ENCODE data around the gene DYNC2I2. TPM values are rescaled to one million over a fixed set of nuclear protein-coding genes. Genes with fewer than 3 reads are reported as not detected.

Gene DYNC2I2
- total RNA-seq, 1 experiment from 2014 or later = 81.0 TPM

- no peak for DNase-seq (ENCODE audit: low read depth)
Observed at GRCh38 chr9:128636024-128636390, 20.6 kb downstream of the DYNC2I2 start.

GRCh38 chr9:128635266-128636023 is 21.2 kb downstream of the DYNC2I2 start:
- DNase-seq (ENCODE audit: low read depth) = peak; percentile 94

GRCh38 chr9:128634651-128635262 is 21.9 kb downstream of the DYNC2I2 start:
- DNase-seq (ENCODE audit: low read depth) = no peak

GRCh38 chr9:128634111-128634510 is 22.5 kb downstream of the DYNC2I2 start:
- no peak for DNase-seq (ENCODE audit: low read depth)

GRCh38 chr9:128633601-128634000 is 23.0 kb downstream of the DYNC2I2 start:
- DNase-seq (ENCODE audit: low read depth) = no peak

- DNase-seq (ENCODE audit: low read depth) = no peak
Observed at GRCh38 chr9:128633057-128633456, 23.6 kb downstream of the DYNC2I2 start.

- DNase-seq (ENCODE audit: low read depth) = no peak
Observed at GRCh38 chr9:128632486-128632885, 24.2 kb downstream of the DYNC2I2 start.

GRCh38 chr9:128632066-128632465 is 24.6 kb downstream of the DYNC2I2 start:
- no peak for DNase-seq (ENCODE audit: low read depth)

- DNase-seq (ENCODE audit: low read depth) = no peak
Observed at GRCh38 chr9:128631636-128632035, 25.0 kb downstream of the DYNC2I2 start.

GRCh38 chr9:128629852-128630545 is 26.6 kb downstream of the DYNC2I2 start:
- no peak for DNase-seq (ENCODE audit: low read depth)

- DNase-seq (ENCODE audit: low read depth) = no peak
Observed at GRCh38 chr9:128629136-128629535, 27.5 kb downstream of the DYNC2I2 start.

- no peak for DNase-seq (ENCODE audit: low read depth)
Observed at GRCh38 chr9:128628471-128629048, 28.1 kb downstream of the DYNC2I2 start.

GRCh38 chr9:128627906-128628305 is 28.7 kb downstream of the DYNC2I2 start:
- DNase-seq (ENCODE audit: low read depth) = no peak

- no peak for DNase-seq (ENCODE audit: low read depth)
Observed at GRCh38 chr9:128627127-128627715, 29.4 kb downstream of the DYNC2I2 start.

- no peak for DNase-seq (ENCODE audit: low read depth)
Observed at GRCh38 chr9:128626181-128626580, 30.5 kb downstream of the DYNC2I2 start.

GRCh38 chr9:128625391-128626146 is 31.1 kb downstream of the DYNC2I2 start:
- DNase-seq (ENCODE audit: low read depth) = no peak

GRCh38 chr9:128624566-128624965 is 32.1 kb downstream of the DYNC2I2 start:
- no peak for DNase-seq (ENCODE audit: low read depth)

- DNase-seq (ENCODE audit: low read depth) = no peak
Observed at GRCh38 chr9:128621730-128622455, 34.8 kb downstream of the DYNC2I2 start.

- no peak for DNase-seq (ENCODE audit: low read depth)
Observed at GRCh38 chr9:128619779-128620178, 36.9 kb downstream of the DYNC2I2 start.

- no peak for DNase-seq (ENCODE audit: low read depth)
Observed at GRCh38 chr9:128619127-128619526, 37.5 kb downstream of the DYNC2I2 start.

- DNase-seq (ENCODE audit: low read depth) = no peak
Observed at GRCh38 chr9:128617943-128618342, 38.7 kb downstream of the DYNC2I2 start.
